NCI-H2171 treated with DMSO at 0.1 percent for 48 hours (cell line): Measurements from ENCODE around the gene SLC26A6.

Experiments
- DNase-seq: peaks from one replicate; lab custom pipeline; 2025; lab: John Stamatoyannopoulos, UW

Gene SLC26A6

DNA sequence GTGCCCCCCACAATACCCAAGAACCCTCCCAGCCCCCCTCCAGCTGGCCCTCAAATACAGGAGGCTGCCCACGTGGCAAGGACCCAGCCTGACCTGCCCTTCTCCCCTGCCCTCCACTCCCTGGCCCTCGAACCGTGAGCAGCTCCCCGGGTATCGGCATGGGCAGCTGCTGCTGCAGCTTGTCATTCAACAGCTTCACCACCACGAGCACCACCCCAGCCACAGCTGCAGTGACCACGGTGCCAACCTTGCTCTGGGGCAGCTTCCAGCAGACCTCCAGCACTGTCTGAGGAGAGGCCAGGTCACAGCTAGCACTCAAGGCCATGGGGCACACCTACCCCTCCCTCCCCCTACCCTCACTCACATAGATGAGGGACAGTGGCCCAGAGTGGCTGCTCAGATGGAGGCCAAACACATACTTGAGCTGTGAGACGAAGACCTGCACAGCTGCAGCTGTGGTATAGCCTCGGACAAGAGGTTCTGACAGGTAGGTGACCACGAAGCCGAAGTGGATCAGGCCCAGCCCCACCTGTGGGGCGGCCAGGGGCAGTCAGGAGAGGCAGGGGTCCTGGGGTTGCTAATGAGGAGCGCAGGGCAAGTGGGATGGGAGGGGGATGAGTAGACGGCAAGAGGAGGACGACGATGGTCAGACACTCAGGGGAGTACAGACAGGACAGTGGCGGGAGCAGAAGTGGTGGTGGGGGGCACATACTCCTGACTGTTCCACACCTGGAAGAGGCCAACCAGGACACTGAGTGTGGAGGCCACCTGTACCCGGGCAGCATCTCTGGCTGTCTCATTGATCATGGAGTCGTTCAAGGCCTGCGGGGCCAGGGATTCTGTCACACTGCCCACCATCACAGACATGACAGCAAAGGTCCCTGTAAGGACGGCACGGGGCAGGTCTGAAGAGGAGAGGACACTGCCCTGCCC lies 3.5 kb downstream of the SLC26A6 start:
- DNase-seq, result no peak

DNA sequence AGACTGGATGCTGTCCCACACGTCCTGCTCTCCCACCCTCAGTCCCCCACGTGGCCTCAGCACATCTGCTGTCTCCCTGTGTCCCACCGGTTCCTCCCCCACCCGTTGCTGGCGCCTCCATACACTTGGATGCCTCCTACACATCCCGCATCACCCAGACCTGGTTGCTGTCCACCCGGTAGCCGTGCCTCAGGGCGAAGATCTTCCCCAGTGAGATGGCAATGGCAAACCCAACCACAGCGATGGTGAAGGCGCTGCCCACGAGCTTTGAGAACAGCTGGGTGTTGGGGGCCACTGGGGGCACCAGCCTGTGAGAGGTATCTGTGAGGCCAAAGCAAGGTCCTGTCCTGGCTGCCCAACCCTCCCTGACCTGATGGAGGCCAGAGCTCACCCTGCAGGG lies 4.4 kb downstream of the SLC26A6 start:
- no peak for DNase-seq

DNA sequence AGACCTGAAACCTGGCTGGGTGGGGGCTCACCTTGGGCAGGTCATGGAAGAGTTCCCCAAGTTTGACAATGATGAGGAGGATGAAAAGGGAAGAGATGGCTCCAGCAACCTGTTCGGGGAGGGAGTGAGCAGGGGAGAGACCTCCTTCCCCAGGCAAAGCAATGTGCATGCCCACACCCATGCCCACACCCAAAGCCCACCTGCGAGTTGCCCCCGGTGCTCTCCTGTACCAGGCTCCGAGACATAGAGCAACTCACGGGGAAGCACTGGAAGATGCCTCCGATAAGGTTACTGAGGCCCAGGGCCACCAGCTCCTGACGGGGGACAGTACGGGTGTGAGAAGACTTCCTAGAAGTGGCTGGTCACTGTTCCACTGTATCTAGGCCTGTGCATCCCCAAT lies 4.9 kb downstream of the SLC26A6 start:
- DNase-seq, result no peak

DNA sequence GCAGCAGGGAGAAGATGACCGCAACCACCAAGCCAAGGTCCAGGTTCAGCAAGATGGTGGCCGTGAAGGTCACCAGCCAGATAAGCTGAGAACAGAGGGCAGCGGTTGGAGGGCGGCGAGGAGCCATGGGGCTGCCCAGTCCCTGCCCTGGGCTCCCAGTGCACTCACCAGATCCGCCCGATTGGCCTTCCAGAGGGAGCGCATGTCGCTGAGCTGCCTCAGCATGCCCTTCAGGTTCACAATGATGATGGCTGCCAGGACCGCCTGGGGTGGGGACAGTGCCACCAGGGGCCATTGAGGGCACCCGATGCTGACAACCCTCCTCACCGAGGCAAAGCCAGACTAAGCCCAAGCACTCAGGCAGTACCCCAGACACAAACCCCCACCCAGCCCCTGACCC lies 5.4 kb downstream of the SLC26A6 start:
- DNase-seq, result no peak

DNA sequence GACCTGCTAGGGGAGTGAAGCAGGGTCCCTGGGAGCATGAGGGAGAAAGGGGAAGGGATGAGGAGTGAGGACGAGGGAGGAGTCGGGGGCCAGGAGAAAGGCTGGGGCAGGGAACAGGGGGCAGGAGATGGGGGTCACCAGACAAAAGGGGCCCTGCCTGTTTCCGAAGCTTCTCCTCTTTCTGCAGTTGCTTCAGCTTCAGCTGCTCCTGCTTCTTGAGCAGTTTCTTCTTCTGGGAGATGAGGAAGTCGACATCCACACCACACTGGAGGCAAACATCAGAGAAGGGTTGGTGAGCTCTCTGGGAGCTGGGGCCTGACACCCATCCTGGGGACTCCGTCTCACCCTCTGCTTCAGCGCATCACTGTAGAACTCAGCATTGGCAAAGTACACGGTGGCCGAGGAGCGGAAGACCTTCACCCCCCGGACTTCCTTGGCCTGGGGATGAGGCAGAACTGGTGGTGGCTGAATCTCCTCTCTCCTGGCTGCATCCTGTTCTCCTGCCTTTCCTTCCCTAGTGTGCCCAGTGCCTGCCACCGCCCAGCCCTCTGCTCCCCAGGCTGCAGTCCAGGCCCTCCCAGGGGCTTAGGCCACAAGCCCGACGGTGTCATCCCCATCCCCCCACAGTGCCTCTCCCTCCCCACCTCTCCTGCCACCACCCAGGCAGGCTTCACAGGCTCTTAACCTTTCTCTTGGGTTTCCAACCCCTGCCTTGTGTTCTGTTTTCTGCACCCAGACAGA lies 6.8 kb downstream of the SLC26A6 start:
- no peak for DNase-seq

DNA sequence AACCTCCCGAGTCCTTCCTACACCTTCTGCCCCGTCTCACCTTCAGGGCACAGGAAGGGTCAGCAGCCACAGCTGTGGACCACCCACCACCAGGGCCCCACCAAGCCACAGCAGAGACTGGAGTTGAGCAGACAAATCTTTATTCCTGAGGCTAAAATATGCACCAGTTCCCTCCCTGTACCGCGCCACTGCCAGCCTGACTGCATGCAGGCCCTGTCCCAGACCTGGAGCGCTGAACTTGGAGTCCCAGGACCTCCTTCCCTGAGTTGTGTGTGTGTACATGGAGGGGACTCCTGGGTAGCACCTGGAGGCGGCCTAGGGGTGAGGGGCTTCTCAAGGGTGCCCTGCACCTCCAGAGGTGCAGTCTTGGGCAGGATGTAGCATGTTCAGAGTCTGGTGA lies 9.7 kb downstream of the SLC26A6 start:
- DNase-seq, result no peak

DNA sequence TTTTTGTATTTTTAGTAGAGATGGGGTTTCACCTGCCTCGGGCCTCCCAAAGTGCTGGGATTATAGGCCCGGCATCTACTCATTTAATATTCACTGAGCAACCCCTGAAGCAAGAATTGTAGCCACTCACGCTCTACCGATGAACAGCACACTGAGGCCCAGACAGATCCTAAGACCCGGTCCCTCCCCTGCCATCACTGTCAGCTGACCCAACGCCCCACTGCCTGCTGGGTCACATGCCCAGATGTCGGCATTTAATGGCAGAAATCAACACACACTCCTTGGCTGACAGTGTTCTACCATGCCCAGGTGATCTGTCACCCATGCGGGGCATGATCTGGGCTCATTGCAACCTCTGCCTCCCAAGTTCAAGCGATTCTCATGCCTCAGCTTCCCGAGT lies 10.5 kb downstream of the SLC26A6 start:
- DNase-seq, result no peak

DNA sequence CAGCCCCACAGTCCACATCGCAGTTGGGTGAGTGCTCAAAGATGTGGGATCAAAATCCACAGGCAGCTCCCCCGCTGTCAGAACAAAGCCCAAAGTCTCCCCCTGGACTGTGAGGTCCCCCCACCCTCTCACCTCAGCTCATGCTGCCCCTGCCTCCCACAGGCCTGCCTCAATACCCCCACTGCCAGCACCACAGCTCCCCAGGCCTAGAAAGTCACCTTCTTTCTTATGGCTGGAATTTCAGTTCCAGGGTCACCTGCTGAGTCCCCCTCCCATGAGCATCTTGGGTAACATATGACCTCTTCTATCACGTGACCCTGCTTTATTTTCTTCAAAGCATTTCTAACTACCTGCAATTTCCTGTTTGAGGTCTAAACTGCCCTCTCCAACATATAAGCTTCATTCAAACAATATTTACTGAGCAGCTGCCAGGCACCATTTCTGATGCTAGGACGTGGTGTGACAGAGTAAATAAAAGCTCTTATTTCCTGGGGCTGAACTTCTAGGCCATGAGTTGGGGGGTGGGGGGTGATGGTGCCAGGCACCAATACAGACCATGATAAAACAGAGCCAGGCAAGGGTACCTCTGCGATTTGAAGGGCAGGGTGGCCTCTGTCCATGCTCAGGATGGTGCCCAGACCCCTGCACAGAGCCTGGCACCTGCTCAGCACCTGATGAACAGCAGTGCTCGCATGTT lies 11.3 kb downstream of the SLC26A6 start:
- DNase-seq, result no peak

DNA sequence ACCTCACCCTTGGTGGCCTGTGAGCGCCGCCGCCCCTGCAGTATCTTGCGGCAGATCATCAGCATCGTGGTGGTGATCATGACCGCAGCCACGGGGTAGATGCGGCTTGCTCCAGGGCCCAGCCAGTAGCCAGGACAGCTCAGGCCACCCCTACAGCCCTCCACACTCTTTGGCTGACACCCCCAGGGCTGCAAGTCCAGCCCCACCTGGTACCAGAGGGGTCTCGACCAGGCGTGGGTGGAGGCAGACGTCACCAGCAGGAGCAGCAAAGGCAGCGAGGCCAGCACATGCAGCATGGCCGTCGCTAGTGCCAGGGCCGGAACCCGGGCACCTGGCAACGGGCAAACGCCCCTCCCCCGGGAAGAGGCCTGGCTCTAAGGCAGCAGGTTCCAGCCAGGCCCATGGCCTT lies 13.8 kb downstream of the SLC26A6 start, which contains the start of gene TMEM89:
TMEM89 (minus strand) TSS at position 309 of the 409 bp plus-strand sequence; CDS start at position 296, 13 bp downstream.
- DNase-seq, result no peak

DNA sequence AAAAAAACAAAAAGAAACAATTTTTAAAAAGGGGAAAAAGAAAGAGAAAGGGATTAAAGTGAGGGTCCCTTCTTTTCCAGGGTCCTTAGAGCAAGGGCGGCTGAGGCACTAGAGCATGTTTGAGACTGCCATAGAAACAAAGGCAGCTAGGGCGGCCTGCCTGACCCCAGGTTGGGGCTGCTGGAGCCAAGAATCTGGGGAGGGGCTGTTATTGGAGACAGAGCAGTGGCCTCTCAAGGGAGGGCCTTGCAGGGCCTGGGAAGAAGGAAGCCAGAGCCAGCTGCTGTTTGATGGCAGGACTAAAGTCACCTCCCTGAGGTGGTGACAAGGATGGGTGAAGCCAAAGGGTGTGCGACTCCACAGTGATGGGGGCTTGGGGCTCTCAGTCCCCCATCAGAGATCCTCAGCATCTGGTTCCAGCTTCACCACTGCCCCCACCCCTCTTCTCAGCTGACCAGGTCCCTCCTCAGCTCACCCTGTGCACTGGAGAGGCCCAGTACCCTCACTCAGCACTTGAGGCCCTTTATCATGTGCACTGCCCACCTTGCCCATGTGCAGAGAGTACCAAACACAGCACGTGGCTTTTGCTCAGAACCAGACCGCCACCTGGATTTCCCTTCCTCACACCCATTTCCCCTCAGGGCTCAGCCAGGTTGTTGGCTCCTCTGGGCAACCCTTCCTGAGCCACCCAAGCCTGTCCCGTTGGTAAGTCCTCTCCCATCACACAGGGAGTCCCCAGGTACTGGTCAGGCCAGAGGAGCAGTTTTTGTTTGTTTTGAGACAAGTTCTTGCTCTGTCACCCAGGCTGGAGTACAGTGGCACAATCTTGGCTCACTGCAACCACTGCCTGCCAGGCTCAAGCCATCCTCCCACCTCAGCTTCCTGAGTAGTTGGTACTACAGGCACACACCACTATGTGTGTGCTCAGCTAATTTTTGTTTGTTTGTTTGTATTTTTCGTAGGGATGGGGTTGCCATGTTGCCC lies 15.4 kb downstream of the SLC26A6 start:
- no peak for DNase-seq

DNA sequence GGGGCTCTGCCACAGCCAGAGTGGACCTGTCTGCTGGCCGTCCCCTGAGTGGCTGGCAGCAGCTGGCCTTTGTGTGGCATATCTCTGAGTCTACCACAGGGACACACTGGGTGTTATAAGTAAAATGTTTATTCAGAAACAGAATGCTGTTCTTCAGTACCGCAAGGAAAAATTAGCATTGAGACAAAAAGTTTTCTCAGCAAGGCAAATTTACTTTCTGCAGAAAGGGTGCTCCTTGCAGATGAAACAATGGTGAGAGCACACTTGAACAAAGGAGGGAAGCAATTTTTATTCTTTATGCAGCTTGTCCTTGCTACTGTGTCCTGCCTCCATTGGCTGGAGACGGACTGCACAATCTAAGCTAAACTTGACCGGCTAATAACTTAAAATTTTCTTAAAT lies 17.7 kb downstream of the SLC26A6 start:
- DNase-seq, result no peak

DNA sequence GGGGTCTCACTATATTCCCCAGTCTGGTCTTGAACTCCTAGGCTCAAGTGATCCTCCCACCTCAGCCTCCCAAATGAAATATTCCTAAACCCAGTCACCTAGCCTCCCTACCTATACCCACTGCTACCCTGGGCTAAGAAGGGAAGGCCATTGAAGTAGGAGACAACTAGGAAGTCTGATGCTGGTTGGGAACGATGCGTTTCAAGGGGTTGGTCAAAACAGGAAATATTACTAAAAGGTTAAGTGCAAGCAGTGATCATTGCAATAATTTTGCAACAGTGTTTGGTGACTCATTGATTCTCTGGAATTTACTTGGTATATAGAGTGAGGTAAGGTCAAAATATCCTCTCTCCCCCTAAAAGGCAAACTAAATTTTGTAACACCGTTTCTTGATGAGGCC lies 21.2 kb downstream of the SLC26A6 start:
- no peak for DNase-seq

DNA sequence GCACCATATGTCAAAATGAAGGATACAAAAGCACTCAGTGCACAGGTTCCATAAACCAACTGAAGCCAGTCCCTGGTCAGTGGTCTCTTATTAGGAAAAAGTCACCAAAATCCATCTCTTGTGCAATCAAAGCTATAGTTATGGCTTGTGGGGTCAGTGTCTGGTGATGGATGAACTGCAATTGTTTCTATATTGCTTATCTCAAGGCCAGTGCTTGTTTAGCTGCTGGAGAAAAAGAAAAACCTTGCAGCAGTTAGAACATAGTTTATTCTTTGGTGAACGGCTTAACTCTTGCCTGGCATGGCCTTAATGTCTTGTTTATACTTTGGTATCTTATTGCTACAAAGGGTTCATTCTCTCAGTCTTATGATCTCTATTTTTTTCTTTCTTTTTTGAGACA lies 23.0 kb downstream of the SLC26A6 start:
- DNase-seq, result no peak

DNA sequence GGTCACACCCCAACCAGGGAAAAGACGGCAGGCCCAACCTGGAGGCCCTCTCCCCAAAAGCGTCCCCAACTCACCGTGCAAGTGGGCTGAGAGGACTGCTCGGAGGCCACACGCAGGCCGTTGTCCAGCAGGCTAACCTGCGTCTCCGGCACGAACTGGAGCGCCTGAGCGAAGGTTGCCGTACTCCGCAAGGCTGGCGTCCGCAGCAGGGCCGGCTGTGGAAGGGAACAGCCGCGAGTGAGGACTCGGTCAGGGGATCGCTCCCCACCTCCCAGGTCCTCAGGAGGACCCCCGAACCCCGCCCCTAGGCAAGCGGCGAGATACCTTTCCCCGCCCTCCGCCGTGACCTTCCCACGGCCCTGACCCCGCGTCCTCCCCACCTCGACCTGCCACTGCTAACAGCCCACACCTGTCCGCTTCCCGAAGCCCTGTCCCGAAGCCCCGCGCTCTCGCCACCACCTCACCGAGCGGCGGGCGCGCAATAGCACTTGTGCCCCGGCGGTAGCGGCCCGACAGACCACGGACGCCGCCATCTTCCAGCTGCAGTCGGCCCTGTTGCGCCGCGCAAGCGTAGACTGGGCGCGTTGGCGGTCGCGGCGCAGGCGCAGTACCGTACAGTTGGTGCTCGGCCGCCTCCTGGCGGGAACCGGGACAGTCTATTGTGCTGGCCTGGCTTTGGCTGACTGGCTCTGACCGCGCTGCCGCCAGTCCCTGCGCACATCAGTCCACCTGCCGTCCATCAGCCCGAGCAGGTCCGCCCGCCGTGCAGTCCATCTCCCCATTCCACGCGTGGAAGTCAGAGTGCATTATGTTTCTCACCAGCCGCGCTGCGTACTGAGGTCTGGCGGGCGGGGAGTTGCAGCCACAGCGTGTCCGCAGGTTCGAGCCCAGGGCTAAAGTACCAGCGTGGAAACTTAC lies 25.9 kb downstream of the SLC26A6 start, which contains the start of gene UQCRC1:
UQCRC1 (minus strand) TSS at position 559 of the 918 bp plus-strand sequence; CDS start at position 533, 26 bp downstream.
- peak; percentile 74 for DNase-seq

DNA sequence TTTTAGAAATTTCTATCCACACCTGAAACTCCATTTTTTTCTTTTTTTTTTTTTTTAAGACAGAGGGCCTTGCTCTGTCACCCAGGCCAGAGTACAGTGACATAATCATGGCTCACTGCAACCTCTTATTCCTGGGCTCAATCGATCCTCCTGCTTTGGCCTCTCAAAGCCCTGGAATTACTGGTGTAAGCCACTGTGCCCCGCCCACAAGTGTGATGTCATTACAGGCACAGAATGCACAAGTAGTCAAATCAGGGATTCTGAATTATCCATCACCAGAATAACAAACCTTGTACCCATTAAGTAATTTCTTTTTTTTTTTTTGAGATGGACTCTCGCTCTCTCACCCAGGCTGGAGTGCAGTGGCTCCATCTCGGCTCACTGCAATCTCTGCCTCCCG lies 27.7 kb downstream of the SLC26A6 start:
- no peak for DNase-seq

DNA sequence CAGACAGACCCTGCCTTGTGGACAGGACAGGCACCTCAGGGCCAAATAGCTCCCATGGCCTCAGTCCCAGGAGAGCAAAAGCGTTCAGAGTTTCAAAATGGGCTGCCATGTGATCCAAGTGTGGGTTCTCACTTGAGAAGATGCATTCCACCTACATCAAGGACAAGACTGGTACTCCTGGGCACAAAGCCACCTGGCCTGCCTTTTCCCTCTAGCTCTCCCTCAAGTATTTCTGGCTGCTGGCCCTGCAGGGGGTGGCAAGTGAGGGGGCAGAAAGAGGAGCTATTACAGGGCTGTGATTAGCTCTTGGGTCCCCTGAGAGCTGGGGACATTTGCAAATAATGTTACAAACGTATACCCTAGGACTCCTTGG lies 33.7 kb downstream of the SLC26A6 start:
- no peak for DNase-seq

DNA sequence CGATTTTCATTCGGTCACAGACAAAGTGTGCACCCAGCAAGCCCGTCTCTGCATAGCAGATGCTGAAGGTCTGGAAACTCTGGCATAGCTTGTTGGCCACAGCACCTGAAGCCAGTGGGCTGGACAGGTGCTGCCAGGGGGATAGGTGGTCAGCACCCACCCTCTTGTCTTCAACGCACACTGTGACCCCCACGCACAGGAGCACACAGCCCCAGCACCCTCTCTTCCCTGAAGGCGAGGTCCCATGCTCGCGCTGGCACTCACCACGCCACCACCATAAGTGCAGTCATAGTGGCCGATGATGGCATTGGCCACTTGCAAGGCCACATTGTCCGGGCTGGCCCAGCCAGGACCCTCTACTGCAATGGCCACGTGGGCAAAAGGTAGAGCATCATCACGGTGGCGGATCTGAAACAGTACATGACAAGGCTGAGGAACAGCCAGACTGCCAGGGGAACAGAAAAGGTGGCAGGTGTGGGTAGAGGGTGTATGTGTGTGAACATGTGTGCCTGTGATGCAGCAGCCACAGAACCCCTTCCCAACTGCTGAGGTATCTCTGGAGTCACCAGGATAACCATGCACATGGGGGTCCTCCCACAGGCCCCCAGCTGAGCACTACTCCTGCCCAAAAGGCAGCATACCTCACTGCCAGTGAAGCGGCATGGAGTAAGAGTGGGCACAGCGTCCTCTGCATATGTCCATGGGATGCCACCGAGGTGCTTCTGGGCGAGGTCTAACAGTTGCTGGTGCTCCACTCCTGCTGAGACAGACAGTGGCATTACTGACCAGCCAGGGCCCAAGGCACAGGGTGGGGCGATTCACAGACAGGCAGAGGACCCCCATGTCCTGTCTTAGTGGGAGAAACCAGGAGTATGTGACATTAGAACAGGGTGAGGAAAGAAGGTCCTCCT lies 34.3 kb downstream of the SLC26A6 start:
- no peak for DNase-seq

DNA sequence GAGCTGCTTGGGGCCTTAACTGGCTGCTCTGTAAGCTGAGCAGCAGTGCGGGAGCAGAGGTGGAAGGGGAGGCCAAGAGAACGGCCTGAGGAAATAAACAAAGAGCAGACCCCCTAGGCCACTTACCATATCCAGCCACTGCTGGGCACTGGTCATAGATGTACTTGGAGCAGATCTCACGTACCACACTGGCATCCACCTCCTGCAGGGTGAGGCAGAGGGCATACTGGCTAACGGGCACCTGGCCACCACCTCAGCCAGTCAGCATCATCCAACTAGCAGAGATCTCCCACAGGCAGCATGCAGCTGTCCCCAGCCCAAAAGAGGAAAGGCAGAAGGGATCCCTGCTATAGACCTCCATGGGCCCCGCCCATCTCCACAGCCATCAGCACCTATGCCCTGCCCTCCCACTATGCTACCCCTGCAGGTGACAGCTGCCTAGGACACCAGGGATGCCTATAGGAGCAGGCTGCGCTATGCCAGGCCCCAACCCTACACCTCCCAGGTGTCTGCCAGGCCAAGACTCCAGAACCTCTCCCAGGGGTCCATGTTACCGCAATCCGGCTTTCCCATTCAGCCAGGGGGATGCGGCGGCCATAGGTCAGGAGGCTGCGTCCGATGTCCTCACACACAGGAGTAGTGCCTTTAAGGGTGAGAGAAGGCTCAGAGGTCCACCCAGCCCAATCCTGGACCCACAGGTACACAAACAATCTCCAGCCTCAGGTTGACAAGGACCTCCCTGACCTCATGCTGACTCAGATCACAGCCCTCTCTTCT lies 35.6 kb downstream of the SLC26A6 start:
- DNase-seq, result no peak
